ENCODE results near the gene INCENP.
"Not testable (repeated sequence)": the region's sequence is repeated elsewhere in the genome, so short reads cannot be mapped to it uniquely, and the experiment has no call there.

The INCENP gene

DNA sequence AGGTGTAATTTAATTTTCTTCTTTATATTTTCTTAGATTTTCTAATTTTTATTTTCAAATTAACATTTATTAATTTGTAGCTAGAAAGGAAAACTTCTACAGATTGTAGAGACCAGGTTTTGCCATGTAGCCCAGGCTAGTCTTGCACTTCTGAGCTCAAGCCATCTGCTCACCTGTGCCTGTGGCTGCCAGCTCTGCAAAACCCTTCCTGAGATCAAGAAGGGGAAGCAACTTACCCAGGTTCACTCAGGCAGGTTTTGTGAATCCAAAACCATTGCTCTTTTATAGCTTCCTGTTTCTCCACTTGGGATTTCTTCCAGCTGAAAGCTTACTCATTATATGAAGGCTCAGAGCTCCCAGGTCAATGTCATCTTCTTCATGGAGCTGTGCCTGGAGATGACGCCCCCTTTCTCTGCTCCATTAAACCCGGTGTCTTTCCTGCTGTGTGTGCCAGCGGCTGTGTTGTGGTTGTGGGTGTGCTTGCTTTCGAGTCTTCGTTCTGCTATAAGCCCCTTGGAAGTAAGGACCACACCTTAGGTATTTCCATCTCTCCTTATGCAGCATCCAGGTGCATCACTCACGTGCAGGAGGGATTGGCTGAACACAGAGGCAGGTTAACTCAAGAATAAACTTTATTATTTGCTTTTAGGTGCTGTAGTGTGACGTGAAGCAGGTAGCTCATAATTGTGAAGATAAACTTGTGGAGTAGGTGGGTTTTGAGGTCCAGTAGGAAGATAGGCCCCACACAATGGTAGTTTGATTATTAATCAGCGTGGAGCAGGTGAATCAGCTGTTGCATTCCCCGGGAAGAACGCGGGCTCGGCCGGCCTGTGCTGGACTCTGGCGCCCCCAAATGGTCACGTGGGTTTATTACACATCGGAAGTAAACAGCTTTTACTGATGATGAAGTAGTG, 42.2 kb upstream of the INCENP start:
- DNase-seq = peak; percentile 49
- H3K4me2 ChIP-seq (ENCODE audit: low read depth, low read length) = peak overlapping the region; percentile 48; the same call in 1 of the 2 replicates

GRCh38 chr11:62082292-62082657, 41.5 kb upstream of the INCENP start:
- H3K9ac ChIP-seq (ENCODE audit: low read length) = no peak overlapping the region
- peak overlapping the region; percentile 48; the same call in 1 of the 2 replicates for H3K4me2 ChIP-seq (ENCODE audit: low read depth, low read length)
- no peak overlapping the region for H3K27ac ChIP-seq (ENCODE audit: low read length)
- H2AFZ ChIP-seq (ENCODE audit: low read length) = 0 out of 2 replicates have a peak overlapping the region, but pooled peaks have one; percentile 37
- no peaks in the 10 kb centered on the region for H3K27me3 ChIP-seq (replicated peaks; ENCODE audit: insufficient read depth, low read length)
- no peaks in the 10 kb centered on the region for H3K9me2 ChIP-seq (replicated peaks; ENCODE audit: insufficient read depth, low read length)
- peaks cover 6% of the 10 kb centered on the region; the same call in 1 of the 2 replicates for H3K4me1 ChIP-seq (ENCODE audit: low read length)
- H3K9me3 ChIP-seq (replicated peaks; ENCODE audit: insufficient read depth, low read length) = no peaks in the 10 kb centered on the region
- H3K79me2 ChIP-seq (ENCODE audit: low read length) = no peaks in the 10 kb centered on the region
- DNase-seq = no peak
- no peaks in the 10 kb centered on the region for H3F3A ChIP-seq (ENCODE audit: insufficient read depth, low read length)
- H3K36me3 ChIP-seq (replicated peaks; ENCODE audit: insufficient read depth, low read length) = no peaks in the 10 kb centered on the region
- H4K20me1 ChIP-seq (ENCODE audit: insufficient read depth, low read length) = no peaks in the 10 kb centered on the region
- TF ChIP-seq EZH2phosphoT487 (IDR thresholded peaks at IDR 0.05; ENCODE audit: low read length) = no peak
- no peak for TF ChIP-seq CTCF (IDR thresholded peaks at IDR 0.05; ENCODE audit: low read length)
- no peak for TF ChIP-seq EZH2 (optimal IDR thresholded peaks at IDR 0.05; ENCODE audit: low read depth, low read length)
- H3K4me3 ChIP-seq (ENCODE audit: low read length) = no peak overlapping the region

More for the DNA sequence above, 42.2 kb upstream of the INCENP start:
- H3F3A ChIP-seq (ENCODE audit: insufficient read depth, low read length) = no peaks in the 10 kb centered on the region
- no peaks in the 10 kb centered on the region for H3K9me2 ChIP-seq (replicated peaks; ENCODE audit: insufficient read depth, low read length)
- no peaks in the 10 kb centered on the region for H3K9me3 ChIP-seq (replicated peaks; ENCODE audit: insufficient read depth, low read length)
- peaks cover 6% of the 10 kb centered on the region; the same call in 1 of the 2 replicates for H3K4me1 ChIP-seq (ENCODE audit: low read length)
- no peaks in the 10 kb centered on the region for H3K79me2 ChIP-seq (ENCODE audit: low read length)
- H2AFZ ChIP-seq (ENCODE audit: low read length) = peak overlapping the region; percentile 38; the same call in 1 of the 2 replicates
- H4K20me1 ChIP-seq (ENCODE audit: insufficient read depth, low read length) = no peaks in the 10 kb centered on the region
- H3K27ac ChIP-seq (ENCODE audit: low read length) = no peak overlapping the region
- no peaks in the 10 kb centered on the region for H3K36me3 ChIP-seq (replicated peaks; ENCODE audit: insufficient read depth, low read length)
- no peak overlapping the region for H3K9ac ChIP-seq (ENCODE audit: low read length)
- H3K27me3 ChIP-seq (replicated peaks; ENCODE audit: insufficient read depth, low read length) = no peaks in the 10 kb centered on the region
- TF ChIP-seq EZH2phosphoT487 (IDR thresholded peaks at IDR 0.05; ENCODE audit: low read length) (no peak), EZH2 (optimal IDR thresholded peaks at IDR 0.05; ENCODE audit: low read depth, low read length) (no peak), CTCF (IDR thresholded peaks at IDR 0.05; ENCODE audit: low read length) (peak; percentile 92)
- peak overlapping the region; percentile 8; the same call in 1 of the 2 replicates for H3K4me3 ChIP-seq (ENCODE audit: low read length)

- H3K9me2 ChIP-seq (replicated peaks; ENCODE audit: insufficient read depth, low read length); H3K9me3 ChIP-seq (replicated peaks; ENCODE audit: insufficient read depth, low read length); H2AFZ ChIP-seq (ENCODE audit: low read length); H4K20me1 ChIP-seq (ENCODE audit: insufficient read depth, low read length); H3K27me3 ChIP-seq (replicated peaks; ENCODE audit: insufficient read depth, low read length); H3K36me3 ChIP-seq (replicated peaks; ENCODE audit: insufficient read depth, low read length); DNase-seq; H3K79me2 ChIP-seq (ENCODE audit: low read length); H3K9ac ChIP-seq (ENCODE audit: low read length); H3K4me1 ChIP-seq (ENCODE audit: low read length); H3F3A ChIP-seq (ENCODE audit: insufficient read depth, low read length); H3K4me3 ChIP-seq (ENCODE audit: low read length); H3K4me2 ChIP-seq (ENCODE audit: low read depth, low read length); H3K27ac ChIP-seq (ENCODE audit: low read length): not testable (repeated sequence)
These were observed 39.0 kb upstream of the INCENP start for GRCh38 chr11:62084801-62085200.

GRCh38 chr11:62087694-62088093, 36.1 kb upstream of the INCENP start:
- DNase-seq = no peak
- no peaks in the 10 kb centered on the region for H3K79me2 ChIP-seq (ENCODE audit: low read length)
- no peak overlapping the region for H2AFZ ChIP-seq (ENCODE audit: low read length)
- H3K27ac ChIP-seq (ENCODE audit: low read length) = no peak overlapping the region
- H3K4me3 ChIP-seq (ENCODE audit: low read length) = no peak overlapping the region
- no peaks in the 10 kb centered on the region for H4K20me1 ChIP-seq (ENCODE audit: insufficient read depth, low read length)
- H3K9ac ChIP-seq (ENCODE audit: low read length) = no peak overlapping the region
- no peak overlapping the region for H3K4me2 ChIP-seq (ENCODE audit: low read depth, low read length)
- no peaks in the 10 kb centered on the region for H3K27me3 ChIP-seq (replicated peaks; ENCODE audit: insufficient read depth, low read length)
- no peaks in the 10 kb centered on the region for H3K4me1 ChIP-seq (ENCODE audit: low read length)
- H3K9me3 ChIP-seq (replicated peaks; ENCODE audit: insufficient read depth, low read length) = no peaks in the 10 kb centered on the region
- H3F3A ChIP-seq (ENCODE audit: insufficient read depth, low read length) = no peaks in the 10 kb centered on the region
- H3K36me3 ChIP-seq (replicated peaks; ENCODE audit: insufficient read depth, low read length) = no peaks in the 10 kb centered on the region
- TF ChIP-seq EZH2phosphoT487 (IDR thresholded peaks at IDR 0.05; ENCODE audit: low read length) = no peak
- TF ChIP-seq EZH2 (optimal IDR thresholded peaks at IDR 0.05; ENCODE audit: low read depth, low read length) = no peak
- no peak for TF ChIP-seq CTCF (IDR thresholded peaks at IDR 0.05; ENCODE audit: low read length)
- H3K9me2 ChIP-seq (replicated peaks; ENCODE audit: insufficient read depth, low read length) = no peaks in the 10 kb centered on the region
